NT2/D1 (cell line): ENCODE results near the gene MAP3K6.

Experiments
- DNase-seq: peaks from one replicate; pipeline ENCODE4 v3.0.0-alpha.2; 2011; ENCODE audit warnings: low read depth, low spot score
- H3K27me3 ChIP-seq: 2 replicates; pipeline ENCODE4 v1.6.0; 2011; ENCODE audit warnings: mild to moderate bottlenecking; ENCODE audit not compliant: insufficient read length, insufficient read depth
- H3K36me3 ChIP-seq: 2 replicates; pipeline ENCODE4 v1.6.1; 2011; ENCODE audit warnings: mild to moderate bottlenecking, low read length, mixed read lengths; ENCODE audit not compliant: insufficient read depth, insufficient read length
- H3K4me1 ChIP-seq: 2 replicates; pipeline ENCODE4 v1.5.1; 2011; ENCODE audit not compliant: insufficient read depth, insufficient read length
- H3K4me3 ChIP-seq: 2 replicates; pipeline ENCODE4 v1.5.1; 2011; ENCODE audit warnings: low read depth; ENCODE audit not compliant: insufficient read length
- H3K9ac ChIP-seq: 2 replicates; pipeline ENCODE4 v1.6.0; 2011; ENCODE audit warnings: low read depth; ENCODE audit not compliant: insufficient read length
- H3K9me3 ChIP-seq: 2 replicates; pipeline ENCODE4 v1.5.1; 2011; ENCODE audit warnings: mild to moderate bottlenecking, low read length; ENCODE audit not compliant: insufficient read depth
- SUZ12 ChIP-seq: IDR thresholded peaks from 2 replicates; pipeline ENCODE4 v1.6.1; 2011; ENCODE audit not compliant: insufficient read length, insufficient read depth; ENCODE audit errors: extremely low read depth
- YY1 ChIP-seq: IDR thresholded peaks from 2 replicates; pipeline ENCODE4 v1.6.1; 2011; ENCODE audit not compliant: insufficient read length, insufficient read depth
- ZNF274 ChIP-seq: IDR thresholded peaks from 2 replicates; pipeline ENCODE4 v1.6.1; 2011; ENCODE audit warnings: mild to moderate bottlenecking, low read depth, low read length

The MAP3K6 gene

GRCh38 chr1:27367160-27367650, 444 bp upstream of the MAP3K6 start:
- Histone ChIP-seq H3K36me3 (peaks cover 11% of the 10 kb centered on the region), H3K4me1 (peaks cover 24% of the 10 kb centered on the region), H3K9ac (peak overlapping the region; percentile 85), H3K4me3 (peak overlapping the region; percentile 69), H3K27me3 (no peaks in the 10 kb centered on the region), H3K9me3 (no peaks in the 10 kb centered on the region)
- DNase-seq, result no peak
- no peak for TF ChIP-seq YY1
- TF ChIP-seq ZNF274, result no peak
- TF ChIP-seq SUZ12, result no peak

GRCh38 chr1:27366113-27366410, 699 bp downstream of the MAP3K6 start:
- H3K36me3 ChIP-seq, result peaks cover 21% of the 10 kb centered on the region
- H3K9me3 ChIP-seq, result no peaks in the 10 kb centered on the region
- H3K4me1 ChIP-seq, result peaks cover 24% of the 10 kb centered on the region
- DNase-seq, result peak; percentile 66
- peak overlapping the region; percentile 85 for H3K9ac ChIP-seq
- TF ChIP-seq ZNF274, result no peak
- no peak for TF ChIP-seq YY1
- no peaks in the 10 kb centered on the region for H3K27me3 ChIP-seq
- peak overlapping the region; percentile 69 for H3K4me3 ChIP-seq

GRCh38 chr1:27365372-27366112, 1.2 kb downstream of the MAP3K6 start:
- peak overlapping the region; percentile 69 for H3K4me3 ChIP-seq
- H3K4me1 ChIP-seq, result peaks cover 24% of the 10 kb centered on the region
- TF ChIP-seq SUZ12, result no peak
- no peak for TF ChIP-seq YY1
- TF ChIP-seq ZNF274, result no peak
- no peaks in the 10 kb centered on the region for H3K9me3 ChIP-seq
- peak; percentile 87 for DNase-seq
- peaks cover 24% of the 10 kb centered on the region for H3K36me3 ChIP-seq
- H3K9ac ChIP-seq, result peak overlapping the region; percentile 85
- no peaks in the 10 kb centered on the region for H3K27me3 ChIP-seq

GRCh38 chr1:27364696-27365371, 1.9 kb downstream of the MAP3K6 start:
- Histone ChIP-seq H3K36me3 (peaks cover 27% of the 10 kb centered on the region), H3K4me3 (no peak overlapping the region), H3K9me3 (no peaks in the 10 kb centered on the region), H3K4me1 (peaks cover 28% of the 10 kb centered on the region), H3K9ac (peak overlapping the region; percentile 12), H3K27me3 (no peaks in the 10 kb centered on the region)
- no peak for TF ChIP-seq SUZ12
- TF ChIP-seq ZNF274, result no peak
- no peak for TF ChIP-seq YY1
- DNase-seq, result no peak

- Histone ChIP-seq H3K9ac (no peak overlapping the region), H3K36me3 (peaks cover 35% of the 10 kb centered on the region), H3K9me3 (no peaks in the 10 kb centered on the region), H3K27me3 (peaks cover 5% of the 10 kb centered on the region), H3K4me1 (peaks cover 29% of the 10 kb centered on the region), H3K4me3 (no peak overlapping the region)
- no peak for DNase-seq
- TF ChIP-seq ZNF274 (no peak), SUZ12 (no peak), YY1 (no peak)
These were observed 2.7 kb downstream of the MAP3K6 start for GRCh38 chr1:27363766-27364695.

- peaks cover 20% of the 10 kb centered on the region for H3K27me3 ChIP-seq
These were observed 5.2 kb downstream of the MAP3K6 start for GRCh38 chr1:27361553-27361952.

DNA sequence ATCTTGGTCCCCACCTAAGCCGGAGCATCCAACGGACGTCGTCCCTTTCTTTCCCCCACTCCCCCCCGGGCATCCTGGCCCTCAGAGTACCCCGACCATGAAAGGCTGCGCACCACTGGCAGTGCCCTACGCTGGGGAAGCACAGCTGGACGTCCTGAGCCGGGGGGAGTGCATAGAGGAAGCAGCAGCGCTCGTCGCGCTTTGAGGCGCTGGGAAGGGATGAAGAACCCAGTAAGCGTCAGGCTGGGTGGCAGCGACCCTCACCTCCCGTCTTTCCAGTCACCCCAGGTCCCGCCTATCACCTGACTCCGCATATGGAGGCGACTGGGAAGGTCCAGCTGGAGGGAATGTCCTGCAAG, 5.7 kb downstream of the MAP3K6 start:
- Histone ChIP-seq H3K36me3 (peaks cover 54% of the 10 kb centered on the region), H3K9me3 (no peaks in the 10 kb centered on the region), H3K27me3 (peaks cover 20% of the 10 kb centered on the region), H3K9ac (no peak overlapping the region), H3K4me3 (no peak overlapping the region), H3K4me1 (peaks cover 34% of the 10 kb centered on the region)
- TF ChIP-seq ZNF274 (no peak), YY1 (no peak), SUZ12 (no peak)
- DNase-seq, result no peak

More at GRCh38 chr1:27361553-27361952, 5.2 kb downstream of the MAP3K6 start:
- Histone ChIP-seq H3K4me3 (no peak overlapping the region), H3K9me3 (no peaks in the 10 kb centered on the region), H3K4me1 (peaks cover 34% of the 10 kb centered on the region), H3K36me3 (peaks cover 49% of the 10 kb centered on the region), H3K9ac (no peak overlapping the region)
- DNase-seq, result no peak
- TF ChIP-seq YY1, result no peak
- no peak for TF ChIP-seq SUZ12
- no peak for TF ChIP-seq ZNF274
